ENCODE data around the gene PRICKLE1. TPM values are rescaled to one million over a fixed set of nuclear protein-coding genes. Genes with fewer than 3 reads are reported as not detected.

Gene PRICKLE1
- total and polyA plus RNA-seq, 2 donors (not counting 1 experiment from before 2014, with no cell fraction given) = 6.3 to 21.6 TPM

- ChIA-PET CTCF (no interaction called here), POLR2A (no interaction called here)
- intact Hi-C loops (cut with micrococcal nuclease) = no loop called here
- no peak overlapping the region for H3K27ac Mint-ChIP-seq
- H3K4me3 Mint-ChIP-seq = no peak overlapping the region
- Histone ChIP-seq H3K79me2 (ENCODE audit: control insufficient read depth, insufficient read depth, low read length) (no peaks in the 10 kb centered on the region), H3K27me3 (replicated peaks in 1 of 4; ENCODE audit: control extremely low read depth in 1 of 4, control insufficient read depth in 3 of 4, insufficient read depth in 4 of 4, low read length in 3 of 4) (peaks cover 0 to 5% (median 2%) of the 10 kb centered on the region in 4 experiments), H4K20me1 (ENCODE audit: control insufficient read depth, insufficient read depth, low read length, poor library complexity, severe bottlenecking) (no peaks in the 10 kb centered on the region), H3K9ac (ENCODE audit: low read length) (no peak overlapping the region), H3K9me3 (ENCODE audit: control extremely low read depth in 1 of 3, control insufficient read depth in 2 of 3, insufficient read depth in 1 of 3, low read length in 2 of 3) (peaks cover 2 to 15% (median 7%) of the 10 kb centered on the region in 3 donors), H3K4me1 (ENCODE audit: control insufficient read depth in 2 of 2, insufficient read depth in 2 of 2, low read length in 2 of 2) (no peaks in the 10 kb centered on the region), H3K4me2 (replicated peaks; ENCODE audit: low read depth, low read length, poor library complexity, severe bottlenecking) (no peak overlapping the region), H3K27ac (ENCODE audit: low read length in 2 of 2) (no peak overlapping the region), H3K36me3 (replicated peaks in 1 of 2; ENCODE audit: control extremely low read depth in 1 of 2, control insufficient read depth in 1 of 2, extremely low read depth in 1 of 2, insufficient read depth in 2 of 2, low read length in 1 of 2) (no peaks in the 10 kb centered on the region), H2AFZ (ENCODE audit: insufficient read depth, low read depth, low read length, poor library complexity, severe bottlenecking) (no peak overlapping the region), H3K4me3 (ENCODE audit: control extremely low read depth in 1 of 5, extremely low read depth in 1 of 5, insufficient read depth in 1 of 5, low read depth in 2 of 5, low read length in 4 of 5) (no peak overlapping the region)
- WGBS (ENCODE audit: insufficient coverage) = no CpG with 5 or more reads among the region's 3 CpGs
- ATAC-seq (ENCODE audit: low read depth) (no peak), DNase-seq (no peak)
- H3K9me3 Mint-ChIP-seq (ENCODE audit: insufficient read depth) = peaks cover 9% of the 10 kb centered on the region
- TF ChIP-seq EZH2 (IDR thresholded peaks at IDR 0.05; ENCODE audit: borderline replicate concordance, insufficient read depth, low read depth, low read length, poor library complexity, severe bottlenecking) (no peak), CTCF (IDR thresholded peaks at IDR 0.05) (no peak)
- peaks cover 19% of the 10 kb centered on the region for H3K27me3 Mint-ChIP-seq
- no peaks in the 10 kb centered on the region for H3K4me1 Mint-ChIP-seq
Measured at GRCh38 chr12:42615006-42615405, 25.5 kb upstream of the PRICKLE1 start.

DNA sequence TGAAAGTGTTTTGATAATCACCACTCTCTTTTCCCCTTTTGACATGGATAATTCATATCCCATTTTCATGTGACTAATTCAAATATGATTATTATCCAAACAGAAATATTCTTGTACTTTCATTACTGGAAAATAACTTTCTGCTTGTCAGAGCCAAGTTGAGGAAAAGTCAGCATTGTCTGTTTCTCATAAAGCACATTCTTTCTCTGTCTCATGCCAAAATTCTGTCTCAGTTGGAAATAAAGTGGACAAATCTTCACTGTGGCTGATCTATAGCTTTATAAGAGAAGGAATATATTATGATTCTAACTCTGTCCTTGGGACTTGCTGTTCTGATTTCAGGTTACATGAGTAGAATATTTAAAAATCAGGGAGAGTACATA lies 22.7 kb upstream of the PRICKLE1 start:
- peaks cover 19% of the 10 kb centered on the region for H3K27me3 Mint-ChIP-seq
- no peaks in the 10 kb centered on the region for H3K79me2 ChIP-seq (ENCODE audit: control insufficient read depth, insufficient read depth, low read length)
- no peak overlapping the region for H3K4me2 ChIP-seq (replicated peaks; ENCODE audit: low read depth, low read length, poor library complexity, severe bottlenecking)
- H3K9me3 Mint-ChIP-seq (ENCODE audit: insufficient read depth) = peaks cover 3% of the 10 kb centered on the region
- H3K27me3 ChIP-seq (replicated peaks in 1 of 4; ENCODE audit: control extremely low read depth in 1 of 4, control insufficient read depth in 3 of 4, insufficient read depth in 4 of 4, low read length in 3 of 4) = peaks cover 0 to 5% (median 2%) of the 10 kb centered on the region in 4 experiments
- no peaks in the 10 kb centered on the region for H3K36me3 ChIP-seq (replicated peaks in 1 of 2; ENCODE audit: control extremely low read depth in 1 of 2, control insufficient read depth in 1 of 2, extremely low read depth in 1 of 2, insufficient read depth in 2 of 2, low read length in 1 of 2)
- DNase-seq = no peak
- no peak overlapping the region for H3K4me3 ChIP-seq (ENCODE audit: control extremely low read depth in 1 of 5, extremely low read depth in 1 of 5, insufficient read depth in 1 of 5, low read depth in 2 of 5, low read length in 4 of 5)
- ATAC-seq (ENCODE audit: low read depth) = no peak
- TF ChIP-seq EZH2 (IDR thresholded peaks at IDR 0.05; ENCODE audit: borderline replicate concordance, insufficient read depth, low read depth, low read length, poor library complexity, severe bottlenecking) (no peak), CTCF (IDR thresholded peaks at IDR 0.05) (no peak)
- H2AFZ ChIP-seq (ENCODE audit: insufficient read depth, low read depth, low read length, poor library complexity, severe bottlenecking) = no peak overlapping the region
- H3K27ac Mint-ChIP-seq = no peak overlapping the region
- ChIA-PET POLR2A (no interaction called here), CTCF (no interaction called here)
- no peak overlapping the region for H3K4me3 Mint-ChIP-seq
- no peak overlapping the region for H3K27ac ChIP-seq (ENCODE audit: low read length in 2 of 2)
- H3K9ac ChIP-seq (ENCODE audit: low read length) = no peak overlapping the region
- peaks cover 0 to 3% (median 2%) of the 10 kb centered on the region in 3 donors for H3K9me3 ChIP-seq (ENCODE audit: control extremely low read depth in 1 of 3, control insufficient read depth in 2 of 3, insufficient read depth in 1 of 3, low read length in 2 of 3)
- no peaks in the 10 kb centered on the region for H3K4me1 Mint-ChIP-seq
- H4K20me1 ChIP-seq (ENCODE audit: control insufficient read depth, insufficient read depth, low read length, poor library complexity, severe bottlenecking) = no peaks in the 10 kb centered on the region
- H3K4me1 ChIP-seq (ENCODE audit: control insufficient read depth in 2 of 2, insufficient read depth in 2 of 2, low read length in 2 of 2) = no peaks in the 10 kb centered on the region
- intact Hi-C loops (cut with micrococcal nuclease) = no loop called here
